Mesenchymal stem cell (in vitro differentiated cells and primary cell): ENCODE data around the gene TSC22D3.

Experiments used
- DNase-seq: peaks from one replicate; pipeline ENCODE4 v3.0.0-alpha.2; 2013
- H2AFZ ChIP-seq: one replicate; pipeline ENCODE4 v1.6.1; 2013; ENCODE audit warnings: low read depth, mild to moderate bottlenecking, control low read depth, inconsistent platforms, low read length, moderate library complexity
- H2AK5ac ChIP-seq: 2 replicates; pipeline ENCODE4 v1.6.1; 2013; ENCODE audit warnings: low read length, moderate library complexity, mild to moderate bottlenecking, inconsistent platforms; ENCODE audit not compliant: severe bottlenecking
- H2BK120ac ChIP-seq: one replicate; pipeline ENCODE4 v1.6.1; 2013; ENCODE audit warnings: low read depth, mild to moderate bottlenecking, inconsistent platforms, low read length, moderate library complexity
- H2BK12ac ChIP-seq, 2 experiments: one replicate each; pipeline ENCODE4 v1.6.1; 2013; ENCODE audit warnings: inconsistent platforms in 2 of 2, low read length in 2 of 2, mild to moderate bottlenecking in 2 of 2, moderate library complexity in 2 of 2, control low read depth in 1 of 2
- H2BK15ac ChIP-seq: one replicate; pipeline ENCODE4 v1.6.1; 2013; ENCODE audit warnings: mild to moderate bottlenecking, low read depth, inconsistent platforms; ENCODE audit not compliant: poor library complexity, severe bottlenecking
- H2BK5ac ChIP-seq: 2 replicates; pipeline ENCODE4 v1.6.1; 2013; ENCODE audit warnings: low read depth, mild to moderate bottlenecking, low read length, control low read depth, inconsistent platforms; ENCODE audit not compliant: poor library complexity, severe bottlenecking
- H3K14ac ChIP-seq, 2 experiments: one replicate each; pipeline ENCODE4 v1.6.1; 2013; ENCODE audit warnings: inconsistent platforms in 2 of 2, low read length in 2 of 2, control low read depth in 1 of 2, mild to moderate bottlenecking in 1 of 2, moderate library complexity in 1 of 2
- H3K18ac ChIP-seq, 2 experiments: one replicate each; pipeline ENCODE4 v1.6.1; 2013; ENCODE audit warnings: inconsistent platforms in 2 of 2, low read length in 2 of 2, control low read depth in 1 of 2, low read depth in 1 of 2, mild to moderate bottlenecking in 1 of 2
- H3K23ac ChIP-seq, 2 experiments: one replicate each; pipeline ENCODE4 v1.6.1; 2013; ENCODE audit warnings: inconsistent platforms in 2 of 2, low read length in 2 of 2, mild to moderate bottlenecking in 2 of 2, moderate library complexity in 2 of 2, control low read depth in 1 of 2
- H3K27ac ChIP-seq: 2 replicates; pipeline ENCODE4 v1.5.1; 2013; ENCODE audit warnings: mild to moderate bottlenecking, moderate library complexity, low read length, control low read depth, inconsistent platforms; ENCODE audit not compliant: poor library complexity, severe bottlenecking
- H3K27me3 ChIP-seq, 2 experiments: 2 replicates each; pipeline versions ENCODE4 v1.6.1 to v1.7.0; 2013; ENCODE audit warnings: low read length in 2 of 2, mild to moderate bottlenecking in 2 of 2, moderate library complexity in 2 of 2, control low read depth in 1 of 2, inconsistent platforms in 1 of 2; ENCODE audit not compliant: control insufficient read depth in 1 of 2, insufficient read depth in 1 of 2
- H3K36me3 ChIP-seq, 2 experiments: 2 replicates each; pipeline versions ENCODE4 v1.6.1 to v1.7.0; 2013; ENCODE audit warnings: low read length in 2 of 2, control low read depth in 1 of 2, inconsistent platforms in 1 of 2, low read depth in 1 of 2, mild to moderate bottlenecking in 1 of 2; ENCODE audit not compliant: insufficient read depth in 2 of 2, control insufficient read depth in 1 of 2
- H3K4ac ChIP-seq, 2 experiments: one replicate each; pipeline ENCODE4 v1.6.1; 2013; ENCODE audit warnings: inconsistent platforms in 2 of 2, low read length in 2 of 2, mild to moderate bottlenecking in 2 of 2, moderate library complexity in 2 of 2, control low read depth in 1 of 2, low read depth in 1 of 2
- H3K4me1 ChIP-seq: 2 replicates; pipeline ENCODE4 v1.6.1; 2013; ENCODE audit warnings: low read depth, low read length, control low read depth; ENCODE audit not compliant: control insufficient read depth, insufficient read depth
- H3K4me2 ChIP-seq: 2 replicates; pipeline ENCODE4 v1.6.1; 2013; ENCODE audit warnings: low read length, mild to moderate bottlenecking, inconsistent platforms; ENCODE audit not compliant: poor library complexity, severe bottlenecking
- H3K4me3 ChIP-seq, 2 experiments: 2 replicates each; pipeline versions ENCODE4 v1.5.1 to v1.7.0; 2013; ENCODE audit warnings: low read length in 2 of 2, mild to moderate bottlenecking in 2 of 2, control low read depth in 1 of 2, low read depth in 1 of 2; ENCODE audit not compliant: insufficient read depth in 1 of 2
- H3K79me1 ChIP-seq: replicated peaks from 2 replicates; pipeline ENCODE4 v1.6.1; 2013; ENCODE audit warnings: mild to moderate bottlenecking, control low read depth, low read length, inconsistent platforms; ENCODE audit not compliant: poor library complexity, severe bottlenecking
- H3K9ac ChIP-seq: 2 replicates; pipeline ENCODE4 v1.7.0; 2013; ENCODE audit warnings: mild to moderate bottlenecking, low read length, moderate library complexity
- H3K9me3 ChIP-seq: 2 replicates; pipeline ENCODE4 v1.7.0; 2013; ENCODE audit warnings: mild to moderate bottlenecking, low read length; ENCODE audit not compliant: control insufficient read depth
- H4K8ac ChIP-seq: one replicate; pipeline ENCODE4 v1.6.1; 2013; ENCODE audit warnings: inconsistent platforms, mild to moderate bottlenecking, low read length, moderate library complexity
- H4K91ac ChIP-seq: one replicate; pipeline ENCODE4 v1.6.1; 2013; ENCODE audit warnings: mild to moderate bottlenecking, low read length, inconsistent platforms
- WGBS: methylation state at CpG from one replicate; pipeline ENCODE4 v1.1.7; 2013; ENCODE audit warnings: mixed read lengths; 5-methylcytosine and 5-hydroxymethylcytosine counted together

Gene TSC22D3

GRCh38 chrX:107714206-107714891 lies 61.2 kb downstream of the TSC22D3 start:
- H3K23ac ChIP-seq: peak overlapping the region in 1 of 2 experiments; percentile 35
- no peak overlapping the region for H3K4me3 ChIP-seq
- H3K18ac ChIP-seq: peak overlapping the region in 1 of 2 experiments; percentile 57
- no peaks in the 10 kb centered on the region for H3K9me3 ChIP-seq
- peak overlapping the region; percentile 94 for H3K9ac ChIP-seq
- 93% methylated on average over 9 of the region's 9 CpGs for WGBS
- H3K14ac ChIP-seq: peak overlapping the region in 1 of 2 experiments; percentile 60
- peaks cover 5% of the 10 kb centered on the region for H3K79me1 ChIP-seq
- H2BK12ac ChIP-seq: peak overlapping the region in 1 of 2 experiments; percentile 71
- peaks cover 0 to 32% of the 10 kb centered on the region in 2 experiments for H3K27me3 ChIP-seq
- H2AK5ac ChIP-seq: no peak overlapping the region
- no peak overlapping the region for H3K27ac ChIP-seq
- H3K4me1 ChIP-seq: peaks cover 23% of the 10 kb centered on the region
- no peak overlapping the region for H4K91ac ChIP-seq
- H2AFZ ChIP-seq: no peak overlapping the region
- H3K36me3 ChIP-seq: peaks cover 11% of the 10 kb centered on the region in 2 experiments
- no peak overlapping the region for H2BK15ac ChIP-seq
- no peak overlapping the region for H2BK5ac ChIP-seq
- peak; percentile 49 for DNase-seq
- no peak overlapping the region for H2BK120ac ChIP-seq
- H4K8ac ChIP-seq: no peak overlapping the region
- H3K4ac ChIP-seq: no peak overlapping the region
- H3K4me2 ChIP-seq: no peak overlapping the region

GRCh38 chrX:107713543-107714205 lies 61.9 kb downstream of the TSC22D3 start:
- no peak overlapping the region for H3K4me2 ChIP-seq
- WGBS: 92% methylated on average over 5 of the region's 9 CpGs

GRCh38 chrX:107713203-107713542 lies 62.4 kb downstream of the TSC22D3 start:
- Histone ChIP-seq H3K4me1 (peaks cover 23% of the 10 kb centered on the region), H2BK12ac (no peak overlapping the region), H3K27ac (no peak overlapping the region), H2AFZ (no peak overlapping the region), H3K9me3 (no peaks in the 10 kb centered on the region), H3K4ac (no peak overlapping the region), H3K14ac (no peak overlapping the region), H3K18ac (no peak overlapping the region), H3K4me3 (no peak overlapping the region), H3K36me3 (peaks cover 11% of the 10 kb centered on the region in 2 experiments), H3K23ac (no peak overlapping the region), H2BK5ac (no peak overlapping the region), H3K79me1 (peaks cover 5% of the 10 kb centered on the region), H2BK15ac (no peak overlapping the region), H2BK120ac (no peak overlapping the region), H4K8ac (no peak overlapping the region), H3K27me3 (peaks cover 0 to 21% of the 10 kb centered on the region in 2 experiments), H3K4me2 (no peak overlapping the region), H3K9ac (peak overlapping the region; percentile 63), H2AK5ac (no peak overlapping the region), H4K91ac (no peak overlapping the region)
- DNase-seq: no peak
- 73% methylated on average over 2 of the region's 2 CpGs for WGBS

More at GRCh38 chrX:107713543-107714205, 61.9 kb downstream of the TSC22D3 start:
- Histone ChIP-seq H3K4me1 (peaks cover 23% of the 10 kb centered on the region), H3K27me3 (peaks cover 0 to 25% of the 10 kb centered on the region in 2 experiments), H3K4ac (no peak overlapping the region), H3K14ac (peak overlapping the region in 1 of 2 experiments; percentile 60), H2BK15ac (no peak overlapping the region), H2BK5ac (no peak overlapping the region), H3K23ac (no peak overlapping the region), H3K4me3 (no peak overlapping the region), H2AK5ac (no peak overlapping the region), H3K18ac (no peak overlapping the region), H3K27ac (no peak overlapping the region), H3K9me3 (no peaks in the 10 kb centered on the region), H3K9ac (peak overlapping the region; percentile 63), H3K36me3 (peaks cover 11% of the 10 kb centered on the region in 2 experiments), H4K91ac (no peak overlapping the region), H4K8ac (no peak overlapping the region), H2AFZ (no peak overlapping the region), H2BK12ac (no peak overlapping the region), H3K79me1 (peaks cover 5% of the 10 kb centered on the region), H2BK120ac (no peak overlapping the region)
- DNase-seq: peak; percentile 21
